ENCODE results near the gene PRAMEF20. TPM values are rescaled to one million over a fixed set of nuclear protein-coding genes. Genes with fewer than 3 reads are reported as not detected.

PRAMEF20 gene
- polyA plus RNA-seq, 3 donors: not detected

GRCh38 chr1:13451399-13451965, 41.2 kb downstream of the PRAMEF20 start:
- no peak for DNase-seq (ENCODE audit: extremely low read depth in 1 of 11, low read depth in 9 of 11, low spot score in 4 of 11)

DNA sequence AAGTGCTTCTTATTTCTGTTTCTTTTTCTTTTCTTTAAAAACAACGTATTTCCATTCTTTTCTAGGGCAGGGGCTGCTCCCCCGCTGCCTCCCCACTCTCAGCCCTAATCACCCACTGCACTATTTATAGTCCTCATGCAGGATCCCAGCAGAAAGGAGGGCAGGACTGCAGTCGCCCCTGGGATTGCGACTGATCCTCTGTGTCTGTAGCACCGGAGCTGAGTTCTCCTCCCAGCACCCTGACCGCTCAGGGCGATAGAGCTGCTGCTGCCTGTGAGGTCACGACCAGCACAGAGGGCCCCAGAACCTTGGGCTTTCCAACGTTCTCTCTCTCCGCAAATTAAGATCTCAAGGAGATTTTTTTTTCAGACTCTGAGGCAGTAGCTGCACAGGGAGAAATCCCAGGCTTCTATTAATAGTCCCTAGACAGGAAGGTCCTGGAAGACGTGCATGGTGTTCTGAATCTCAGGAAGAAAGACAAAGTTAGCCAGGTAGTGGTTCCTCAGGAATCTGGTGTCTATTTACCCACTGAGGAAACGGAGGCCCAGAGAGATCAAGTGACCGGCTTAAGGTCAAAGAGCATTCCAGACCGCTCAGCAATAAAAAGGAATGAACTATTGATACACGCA, 46.8 kb downstream of the PRAMEF20 start:
- DNase-seq (ENCODE audit: extremely low read depth in 1 of 11, low read depth in 9 of 11, low spot score in 4 of 11): no peak

DNA sequence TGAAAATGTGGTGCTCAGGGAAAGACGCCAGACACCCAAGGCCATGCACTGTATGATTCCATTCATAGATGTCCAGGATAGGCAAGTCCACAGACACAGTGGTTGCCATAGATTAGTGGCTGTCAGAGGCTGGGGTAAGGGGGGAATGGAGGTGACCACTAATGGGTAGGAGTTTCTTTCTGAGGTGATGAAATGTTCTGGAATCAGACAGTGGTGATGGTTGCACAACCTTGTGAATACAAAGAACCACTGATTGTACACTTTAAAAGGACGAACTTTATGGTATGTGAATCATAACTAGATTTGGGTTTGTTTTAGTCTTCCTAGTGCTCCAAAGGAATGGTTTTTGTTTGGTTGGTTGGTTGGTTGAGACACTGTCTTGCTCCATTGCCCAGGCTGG, 51.7 kb downstream of the PRAMEF20 start:
- DNase-seq (ENCODE audit: extremely low read depth in 1 of 11, low read depth in 9 of 11, low spot score in 4 of 11): no peak

DNA sequence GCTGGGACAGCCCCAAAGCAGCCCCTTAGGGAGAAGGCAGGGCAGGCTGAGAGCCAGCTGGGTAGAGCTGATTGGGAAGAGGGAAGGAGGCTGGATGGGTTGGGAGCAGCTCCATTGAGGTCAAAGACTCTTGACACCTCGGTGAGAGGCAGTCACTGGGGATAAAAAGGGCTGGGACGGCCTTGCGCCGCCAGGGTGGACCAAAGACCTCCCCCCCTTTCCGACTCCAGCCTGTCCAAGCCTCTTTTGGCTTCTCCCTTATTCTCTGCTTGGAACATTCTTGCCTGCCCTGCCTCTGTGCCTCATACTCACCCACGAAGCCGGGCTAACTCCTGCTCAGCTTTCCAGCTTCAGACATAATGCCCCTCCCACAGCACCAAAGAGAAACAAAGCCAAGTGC, 52.4 kb downstream of the PRAMEF20 start:
- no peak for DNase-seq (ENCODE audit: extremely low read depth in 1 of 11, low read depth in 9 of 11, low spot score in 4 of 11)

DNA sequence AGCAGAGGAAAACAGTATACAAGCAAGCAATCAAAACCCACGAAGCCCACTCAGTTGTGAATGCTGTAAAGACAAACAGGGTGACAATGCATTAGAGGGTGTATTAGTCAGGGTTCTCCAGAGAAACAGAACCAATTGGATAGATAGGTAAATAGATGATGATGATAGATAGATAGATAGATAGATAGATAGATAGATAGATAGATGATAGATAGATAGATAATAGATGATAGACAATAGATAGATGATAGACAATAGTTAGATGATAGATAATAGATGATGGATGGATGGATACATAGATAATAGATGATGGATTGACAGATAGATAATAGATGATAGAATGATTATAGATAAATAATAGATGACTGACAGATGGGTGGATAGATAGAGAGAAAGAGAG, 55.3 kb downstream of the PRAMEF20 start:
- no peak for DNase-seq (ENCODE audit: extremely low read depth in 1 of 11, low read depth in 9 of 11, low spot score in 4 of 11)

DNA sequence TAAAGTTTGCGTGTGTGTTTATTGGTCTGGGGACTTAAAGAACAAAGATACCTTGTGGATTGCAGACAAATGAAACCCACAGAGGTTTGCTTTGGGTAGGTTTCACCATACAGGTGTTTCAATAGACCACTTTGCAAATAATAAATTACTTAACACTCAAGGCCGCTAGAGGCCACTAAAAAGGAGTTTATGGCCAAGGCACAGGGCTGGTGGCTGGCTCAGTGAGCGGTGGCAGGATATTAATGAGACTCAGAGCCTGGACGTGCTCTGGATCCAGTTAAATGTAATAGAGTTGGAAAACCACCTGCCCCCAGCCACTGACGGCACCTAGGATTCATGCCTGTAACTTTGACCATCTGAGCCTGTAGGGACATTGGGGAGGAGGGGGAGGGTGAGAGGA, 59.1 kb downstream of the PRAMEF20 start:
- peak in 6 of 11 donors; percentile 3 to 35 (median 13) for DNase-seq (ENCODE audit: extremely low read depth in 1 of 11, low read depth in 9 of 11, low spot score in 4 of 11)

Other genes with a start within 250 kb of the PRAMEF20 start
- gene HNRNPCL4, start 244.8 kb upstream of the PRAMEF20 start, polyA plus RNA-seq (ENCODE audit: insufficient read length in 3 of 3): under 1 TPM; 0.19 to 0.53 (median 0.35) TPM
- not detected for gene PRAMEF9, start 238.6 kb upstream of the PRAMEF20 start, polyA plus RNA-seq (ENCODE audit: insufficient read length in 3 of 3)
- gene PRAMEF13, start 209.0 kb upstream of the PRAMEF20 start, polyA plus RNA-seq (ENCODE audit: insufficient read length in 3 of 3): not detected
- gene PRAMEF18, start 184.3 kb upstream of the PRAMEF20 start, polyA plus RNA-seq (ENCODE audit: insufficient read length in 3 of 3): not detected
- gene PRAMEF5, start 156.3 kb upstream of the PRAMEF20 start, polyA plus RNA-seq (ENCODE audit: insufficient read length in 3 of 3): not detected
- gene PRAMEF8, start 125.3 kb upstream of the PRAMEF20 start, polyA plus RNA-seq (ENCODE audit: insufficient read length in 3 of 3): not detected
- not detected for gene PRAMEF33, start 106.9 kb upstream of the PRAMEF20 start, polyA plus RNA-seq (ENCODE audit: insufficient read length in 3 of 3)
- not detected for gene PRAMEF15, start 94.9 kb upstream of the PRAMEF20 start, polyA plus RNA-seq (ENCODE audit: insufficient read length in 3 of 3)
- gene PRAMEF14, start 63.3 kb upstream of the PRAMEF20 start, polyA plus RNA-seq (ENCODE audit: insufficient read length in 3 of 3): not detected
- gene PRAMEF19, start 38.5 kb upstream of the PRAMEF20 start, polyA plus RNA-seq (ENCODE audit: insufficient read length in 3 of 3): not detected
- gene PRAMEF17, start 20.8 kb upstream of the PRAMEF20 start, polyA plus RNA-seq (ENCODE audit: insufficient read length in 3 of 3): not detected
- gene LRRC38, start 103.6 kb downstream of the PRAMEF20 start, polyA plus RNA-seq (ENCODE audit: insufficient read length in 3 of 3): under 1 TPM in 2 of 3 donors, not detected in 1; 0.11 to 0.37 TPM
- 10 to 100 TPM; 14.8 to 22.7 (median 18.6) TPM for gene PDPN, start 173.4 kb downstream of the PRAMEF20 start, polyA plus RNA-seq (ENCODE audit: insufficient read length in 3 of 3)